ENCODE data around the gene DBR1.

DNA sequence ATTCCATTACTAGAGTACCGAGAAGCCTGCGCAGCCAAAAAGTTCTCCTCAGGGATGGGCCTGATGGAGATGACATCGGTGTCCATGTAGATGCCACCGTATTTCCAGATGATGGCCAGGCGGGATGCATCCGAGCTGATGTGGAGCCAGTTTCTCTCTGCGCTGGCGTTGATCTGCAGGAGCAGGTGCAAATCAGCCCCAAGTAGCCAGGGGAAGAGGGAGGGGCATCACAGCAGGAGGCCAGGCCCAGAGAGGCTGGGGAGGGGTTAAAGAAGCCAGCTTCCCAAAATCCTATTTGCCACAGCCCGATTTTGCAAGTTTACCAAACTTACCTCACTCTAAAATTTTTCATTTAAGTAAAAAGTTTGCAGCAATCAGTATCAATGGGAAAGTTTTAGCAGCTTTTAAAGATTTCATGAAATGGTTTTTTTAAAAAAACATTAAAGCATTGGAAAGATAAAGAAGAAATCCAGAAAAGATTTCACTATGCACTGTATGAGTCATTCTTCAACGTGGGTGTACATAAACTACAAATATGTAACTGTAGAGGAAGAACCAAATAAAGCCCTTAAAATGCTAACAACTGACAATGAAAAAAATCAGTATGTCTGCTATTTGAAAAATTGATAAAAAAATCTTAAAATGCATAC, 49.9 kb downstream of the DBR1 start:
- TF ChIP-seq EZH2 (IDR thresholded peaks at IDR 0.05; ENCODE audit: insufficient read depth, poor library complexity, severe bottlenecking) (no peak), EZH2phosphoT487 (IDR thresholded peaks at IDR 0.05; ENCODE audit: insufficient read depth, low read depth) (no peak)
